Natural killer cell (primary cell): ENCODE measurements around the gene SLC39A3. TPM values are rescaled to one million over a fixed set of nuclear protein-coding genes. Genes with fewer than 3 reads are reported as not detected.

Source experiments
- ATAC-seq, 3 donors: fragments of 150-1000 bp in 2 of 3; fragments of 200-7000 bp in 1 of 3; cut with Tn5 transposase; 1 replicate in 1 of 3; 2 replicates in 2 of 3; pipeline ENCODE4 v1.10.0; 2021; ENCODE audit warnings: mild to moderate bottlenecking in 2 of 3, moderate library complexity in 2 of 3
- DNase-seq, 2 donors: peaks; one replicate each; pipeline versions ENCODE4 v3.0.0 to v3.0.0-alpha.2; 2013 to 2021; ENCODE audit warnings: mixed read lengths in 1 of 2
- H3K27ac ChIP-seq: one replicate; pipeline ENCODE4 v1.5.1; 2013; ENCODE audit warnings: mild to moderate bottlenecking, low read length
- H3K27me3 ChIP-seq: one replicate; pipeline ENCODE4 v1.6.1; 2013; ENCODE audit warnings: low read length; ENCODE audit not compliant: control insufficient read depth, insufficient read depth
- H3K36me3 ChIP-seq: one replicate; pipeline ENCODE4 v1.6.1; 2013; ENCODE audit warnings: low read length; ENCODE audit not compliant: control insufficient read depth, insufficient read depth
- H3K4me1 ChIP-seq: one replicate; pipeline ENCODE4 v1.6.1; 2013; ENCODE audit warnings: low read length; ENCODE audit not compliant: control insufficient read depth, insufficient read depth
- H3K4me3 ChIP-seq: one replicate; pipeline ENCODE4 v1.5.1; 2013; ENCODE audit warnings: low read length
- H3K9me3 ChIP-seq: one replicate; pipeline ENCODE4 v1.6.1; 2013; ENCODE audit warnings: low read length; ENCODE audit not compliant: control insufficient read depth, insufficient read depth
- H3K27ac Mint-ChIP-seq, 2 donors: one replicate each; pipeline ENCODE4 v1.8.0; 2022; ENCODE audit warnings: mild to moderate bottlenecking in 2 of 2, mixed read lengths in 2 of 2, moderate library complexity in 1 of 2
- H3K27me3 Mint-ChIP-seq, 2 donors: one replicate each; pipeline ENCODE4 v1.8.0; 2022; ENCODE audit warnings: low read depth in 2 of 2, mixed read lengths in 2 of 2
- H3K36me3 Mint-ChIP-seq: one replicate; pipeline ENCODE4 v1.8.0; 2022; ENCODE audit warnings: mixed read lengths
- H3K4me1 Mint-ChIP-seq, 2 donors: one replicate each; pipeline ENCODE4 v1.8.0; 2022; ENCODE audit warnings: mixed read lengths in 2 of 2
- H3K4me3 Mint-ChIP-seq: one replicate; pipeline ENCODE4 v1.8.0; 2022; ENCODE audit warnings: mild to moderate bottlenecking, moderate library complexity, mixed read lengths
- H3K9me3 Mint-ChIP-seq, 2 donors: one replicate each; pipeline ENCODE4 v1.8.0; 2022; ENCODE audit warnings: mixed read lengths in 2 of 2
- WGBS: methylation state at CpG from one replicate; pipeline ENCODE4 v1.1.7; 2013; ENCODE audit warnings: missing lambda C conversion rate; ENCODE audit not compliant: insufficient coverage; 5-methylcytosine and 5-hydroxymethylcytosine counted together
- intact Hi-C: fragments of 100-400 bp; cut with micrococcal nuclease; formaldehyde crosslinking; loops from one replicate; pipeline ENCODE4 v1.14.2; 2022
- total RNA-seq, 4 donors: library from RNA; stranded (reverse); fragments of 120-200 nt in 1 of 4; gene quantifications; one replicate each; pipeline versions ENCODE4 v1.2.3 to v1.2.4, GENCODE V29; 2013 to 2022
- TF ChIP-seq, protein P1 (sequence below): fragments of 200-600 bp; IDR thresholded peaks from one replicate; pipeline ENCODE4 v1.8.0; 2022; ENCODE audit warnings: antibody characterized with exemption

SLC39A3 gene
- total RNA-seq, 3 donors from 2014 or later (not counting 1 experiment from before 2014, with no cell fraction given): 14.8 to 29.4 (median 19.6) TPM

DNA sequence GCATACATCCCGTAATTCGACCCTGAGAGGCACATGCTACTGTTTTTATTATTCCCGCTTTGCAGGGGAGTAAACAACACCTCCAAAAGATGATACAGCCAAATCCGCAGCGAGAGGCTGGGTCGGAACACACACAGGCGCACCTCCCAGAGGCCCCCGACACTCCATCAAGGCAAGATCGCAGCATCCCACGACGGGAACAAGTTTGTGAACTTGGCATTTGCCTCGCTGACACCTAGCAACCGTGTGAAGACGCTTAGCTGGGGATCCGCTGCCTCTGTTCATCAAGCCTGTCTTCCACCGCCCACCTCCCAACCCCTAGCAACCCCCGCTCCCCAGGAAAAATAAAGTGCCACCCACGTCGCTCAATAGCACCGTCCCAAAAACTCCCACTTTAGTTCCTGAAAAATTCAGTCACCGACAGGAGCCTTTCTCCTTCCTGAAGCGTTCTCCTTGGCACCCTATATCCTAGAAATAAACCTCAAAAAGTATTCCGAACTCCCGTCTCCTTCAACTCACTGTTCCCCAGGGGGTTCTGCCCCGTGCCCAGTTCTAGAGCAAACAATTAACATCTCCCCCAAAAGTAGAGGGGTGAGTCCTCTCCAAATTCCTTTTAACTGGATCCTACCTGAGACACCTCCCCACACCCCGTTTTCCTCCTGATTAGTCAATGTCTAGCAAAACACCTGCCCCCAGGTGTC is 39.0 kb downstream of the SLC39A3 start:
- H3K4me3 ChIP-seq: no peak overlapping the region
- DNase-seq (peak in 1 of 2 donors; percentile 25), ATAC-seq (no peak)
- no peaks in the 10 kb centered on the region for H3K9me3 Mint-ChIP-seq
- intact Hi-C loops: no loop called here
- peaks cover 23% of the 10 kb centered on the region for H3K4me1 ChIP-seq
- H3K27me3 ChIP-seq: no peaks in the 10 kb centered on the region
- no peaks in the 10 kb centered on the region for H3K36me3 Mint-ChIP-seq
- TF ChIP-seq, protein P1, sequence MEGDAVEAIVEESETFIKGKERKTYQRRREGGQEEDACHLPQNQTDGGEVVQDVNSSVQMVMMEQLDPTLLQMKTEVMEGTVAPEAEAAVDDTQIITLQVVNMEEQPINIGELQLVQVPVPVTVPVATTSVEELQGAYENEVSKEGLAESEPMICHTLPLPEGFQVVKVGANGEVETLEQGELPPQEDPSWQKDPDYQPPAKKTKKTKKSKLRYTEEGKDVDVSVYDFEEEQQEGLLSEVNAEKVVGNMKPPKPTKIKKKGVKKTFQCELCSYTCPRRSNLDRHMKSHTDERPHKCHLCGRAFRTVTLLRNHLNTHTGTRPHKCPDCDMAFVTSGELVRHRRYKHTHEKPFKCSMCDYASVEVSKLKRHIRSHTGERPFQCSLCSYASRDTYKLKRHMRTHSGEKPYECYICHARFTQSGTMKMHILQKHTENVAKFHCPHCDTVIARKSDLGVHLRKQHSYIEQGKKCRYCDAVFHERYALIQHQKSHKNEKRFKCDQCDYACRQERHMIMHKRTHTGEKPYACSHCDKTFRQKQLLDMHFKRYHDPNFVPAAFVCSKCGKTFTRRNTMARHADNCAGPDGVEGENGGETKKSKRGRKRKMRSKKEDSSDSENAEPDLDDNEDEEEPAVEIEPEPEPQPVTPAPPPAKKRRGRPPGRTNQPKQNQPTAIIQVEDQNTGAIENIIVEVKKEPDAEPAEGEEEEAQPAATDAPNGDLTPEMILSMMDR: no peak
- no peak overlapping the region for H3K27ac Mint-ChIP-seq
- H3K27me3 Mint-ChIP-seq: no peaks in the 10 kb centered on the region
- WGBS: 88% methylated on average over 26 of the region's 26 CpGs
- H3K36me3 ChIP-seq: no peaks in the 10 kb centered on the region
- H3K9me3 ChIP-seq: no peaks in the 10 kb centered on the region
- H3K4me3 Mint-ChIP-seq: peak overlapping the region; percentile 55
- peaks cover 0 to 12% of the 10 kb centered on the region in 2 donors for H3K4me1 Mint-ChIP-seq
- H3K27ac ChIP-seq: no peak overlapping the region

DNA sequence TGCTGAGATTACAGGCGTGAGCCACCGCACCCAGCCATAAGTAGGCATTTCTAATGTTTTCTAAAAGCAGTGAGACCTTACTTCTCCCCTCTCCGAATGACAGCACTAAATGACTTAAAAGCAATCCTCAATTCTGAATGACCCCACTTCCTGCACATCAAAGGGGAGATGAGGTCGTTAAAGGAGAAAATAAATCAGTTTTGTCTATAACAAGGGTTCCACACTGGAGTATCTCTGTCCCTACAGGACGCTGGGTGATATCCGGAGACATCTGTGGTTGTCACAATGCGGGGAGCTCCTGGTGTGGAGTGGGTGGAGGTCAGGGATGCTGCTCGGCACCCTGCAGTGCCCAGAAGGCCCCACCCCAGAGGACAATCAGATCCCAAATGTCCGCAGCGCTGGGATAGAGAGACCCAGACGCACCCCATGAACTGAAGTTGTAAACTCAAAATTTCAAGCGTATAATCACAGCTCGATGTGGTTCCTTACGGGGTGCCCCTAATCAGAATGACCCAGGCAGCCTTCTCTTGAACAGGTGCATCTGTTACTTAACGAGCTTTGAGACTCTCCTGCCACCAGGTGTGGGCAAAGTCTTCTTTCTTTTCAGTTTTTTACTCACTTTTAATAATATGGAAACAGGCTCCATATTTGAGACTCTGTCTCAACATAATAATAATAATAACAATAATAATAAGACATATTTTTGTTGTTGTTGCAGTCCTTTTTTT is 40.2 kb downstream of the SLC39A3 start:
- peak overlapping the region; percentile 43 for H3K27ac ChIP-seq
- DNase-seq (no peak), ATAC-seq (no peak)
- Mint-ChIP-seq H3K27me3 (peaks cover 0 to 4% of the 10 kb centered on the region in 2 donors), H3K9me3 (no peaks in the 10 kb centered on the region), H3K4me3 (no peak overlapping the region), H3K27ac (no peak overlapping the region), H3K4me1 (peaks cover 0 to 17% of the 10 kb centered on the region in 2 donors), H3K36me3 (no peaks in the 10 kb centered on the region)
- no peaks in the 10 kb centered on the region for H3K9me3 ChIP-seq
- 79% methylated on average over 15 of the region's 15 CpGs for WGBS
- intact Hi-C loops: no loop called here
- peaks cover 34% of the 10 kb centered on the region for H3K4me1 ChIP-seq
- H3K36me3 ChIP-seq: no peaks in the 10 kb centered on the region
- TF ChIP-seq, protein P1: no peak
- no peak overlapping the region for H3K4me3 ChIP-seq
- no peaks in the 10 kb centered on the region for H3K27me3 ChIP-seq

DNA sequence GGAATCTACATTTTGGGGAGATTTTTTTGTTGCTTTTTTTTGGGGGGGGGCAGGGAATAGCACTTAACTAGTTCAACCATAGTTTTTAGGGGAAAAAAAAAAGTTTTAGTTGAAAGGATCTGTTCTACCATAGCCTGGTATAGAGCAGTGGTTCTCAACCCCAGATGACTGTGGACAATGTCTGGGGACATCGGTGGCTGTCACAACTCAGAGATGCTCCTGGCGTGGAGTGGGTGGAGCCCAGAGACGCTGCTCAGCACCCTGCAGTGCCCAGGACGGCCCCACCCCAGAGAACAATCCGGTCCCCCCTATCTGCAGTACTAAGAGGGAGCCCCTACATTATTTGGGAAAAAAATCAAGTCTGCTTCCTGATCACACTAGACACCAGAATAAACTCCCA is 45.6 kb downstream of the SLC39A3 start:
- H3K9me3 Mint-ChIP-seq: no peaks in the 10 kb centered on the region
- no peak overlapping the region for H3K4me3 ChIP-seq
- TF ChIP-seq, protein P1: no peak
- DNase-seq (no peak), ATAC-seq (no peak)
- H3K27me3 Mint-ChIP-seq: peaks cover 0 to 4% of the 10 kb centered on the region in 2 donors
- no peaks in the 10 kb centered on the region for H3K9me3 ChIP-seq
- H3K4me1 ChIP-seq: peaks cover 13% of the 10 kb centered on the region
- peaks cover 0 to 5% of the 10 kb centered on the region in 2 donors for H3K4me1 Mint-ChIP-seq
- intact Hi-C loops: no loop called here
- no peaks in the 10 kb centered on the region for H3K27me3 ChIP-seq
- no peaks in the 10 kb centered on the region for H3K36me3 Mint-ChIP-seq
- H3K27ac Mint-ChIP-seq: no peak overlapping the region
- H3K36me3 ChIP-seq: no peaks in the 10 kb centered on the region
- WGBS: 72% methylated on average over 5 of the region's 5 CpGs
- H3K27ac ChIP-seq: no peak overlapping the region
- no peak overlapping the region for H3K4me3 Mint-ChIP-seq
